ENCODE results near the gene SETD1B.

- TF ChIP-seq ARNTL (CRISPR knock-in tag; IDR thresholded peaks at IDR 0.05; ENCODE audit: borderline replicate concordance, low read depth): no peak
- no peak for TF ChIP-seq PATZ1 (CRISPR knock-in tag; IDR thresholded peaks at IDR 0.05; ENCODE audit: borderline replicate concordance)
- TF ChIP-seq PPARA (CRISPR knock-in tag; IDR thresholded peaks at IDR 0.05; ENCODE audit: borderline replicate concordance): no peak
- no peak for TF ChIP-seq CSRNP3 (CRISPR knock-in tag; IDR thresholded peaks at IDR 0.05)
- no peak for TF ChIP-seq ISL1 (CRISPR knock-in tag; IDR thresholded peaks at IDR 0.05)
- TF ChIP-seq CSDC2 (CRISPR knock-in tag; IDR thresholded peaks at IDR 0.05): no peak
- TF ChIP-seq ZFP3 (CRISPR knock-in tag; IDR thresholded peaks at IDR 0.05): no peak
- TF ChIP-seq TOX (CRISPR knock-in tag; IDR thresholded peaks at IDR 0.05; ENCODE audit: borderline replicate concordance): no peak
- TF ChIP-seq ZNF8 (CRISPR knock-in tag; IDR thresholded peaks at IDR 0.05): no peak
- no peak for TF ChIP-seq OSR1 (CRISPR knock-in tag; IDR thresholded peaks at IDR 0.05)
- no peak for TF ChIP-seq CREB5 (CRISPR knock-in tag; IDR thresholded peaks at IDR 0.05; ENCODE audit: low read depth)
- TF ChIP-seq ESRRG (CRISPR knock-in tag; IDR thresholded peaks at IDR 0.05): no peak
- TF ChIP-seq TSHZ2 (CRISPR knock-in tag; IDR thresholded peaks at IDR 0.05): no peak
- TF ChIP-seq BACH2 (CRISPR knock-in tag; IDR thresholded peaks at IDR 0.05; ENCODE audit: borderline replicate concordance): no peak
These were observed 15.6 kb downstream of the SETD1B start for GRCh38 chr12:121819212-121819949.
